Testis (tissue), 3 donors: ENCODE data around the gene CPT1C. TPM values are rescaled to one million over a fixed set of nuclear protein-coding genes. Genes with fewer than 3 reads are reported as not detected.
A peak's percentile ranks its signal among the peaks of the same experiment; 100 is the strongest.

Source experiments
- DNase-seq: peaks from one replicate; pipeline ENCODE4 v3.0.0-alpha.2; 2019
- H3K27ac ChIP-seq, 2 donors: fragments of 200-600 bp; sonication (generic); one replicate each; pipeline ENCODE4 v1.5.1; 2019
- H3K27me3 ChIP-seq: fragments of 200-600 bp; sonication (generic); one replicate; pipeline ENCODE4 v1.5.1; 2019
- H3K36me3 ChIP-seq: fragments of 200-600 bp; sonication (generic); one replicate; pipeline ENCODE4 v1.5.1; 2017; ENCODE audit warnings: low read depth; ENCODE audit errors: missing control alignments
- H3K4me1 ChIP-seq: fragments of 200-600 bp; sonication (generic); one replicate; pipeline ENCODE4 v1.5.1; 2019
- H3K4me3 ChIP-seq, 2 donors: fragments of 200-600 bp; sonication (generic); one replicate each; pipeline ENCODE4 v1.5.1; 2017 to 2019
- H3K9me3 ChIP-seq: fragments of 200-600 bp; sonication (generic); one replicate; pipeline ENCODE4 v1.5.1; 2017
- POLR2A ChIP-seq: fragments of 450-650 bp; IDR thresholded peaks from one replicate; pipeline ENCODE4 v1.6.1; 2017; ENCODE audit warnings: antibody characterized with exemption, mild to moderate bottlenecking, moderate library complexity
- WGBS, 2 donors: methylation state at CpG; one replicate each; pipeline ENCODE4 v1.1.5; 2018; 5-methylcytosine and 5-hydroxymethylcytosine counted together
- intact Hi-C: fragments of 100-400 bp; cut with DNase I; formaldehyde crosslinking; loops from one replicate; pipeline ENCODE4 v1.15.1; 2023; ENCODE audit warnings: low total_unique reads
- polyA plus RNA-seq: library from polyadenylated mRNA; stranded (reverse); fragments of 350-450 nt; fragmentation: Illumina TruSeq; extraction: RNeasy Lipid Tissue Mini Kit (QIAGEN cat#74804); gene quantifications from one replicate; pipeline ENCODE4 v1.2.3, GENCODE V29; 2014; ENCODE audit warnings: low read depth, low replicate concordance; ENCODE audit not compliant: insufficient read depth
- total RNA-seq, 2 donors: library from RNA; depleted of rRNA; stranded (reverse); fragments of >200 nt; gene quantifications; one replicate each; pipeline ENCODE4 v1.2.3, GENCODE V29; 2016
- TF ChIP-seq, protein P1 (sequence below), 3 experiments: fragments of 450-650 bp in 2 of 3; fragments of 200-600 bp in 1 of 3; sonication (generic) in 1 of 3; IDR thresholded peaks; one replicate each; pipeline ENCODE4 v1.5.1; 2016 to 2019; ENCODE audit warnings: antibody characterized with exemption in 3 of 3, mild to moderate bottlenecking in 2 of 3, moderate library complexity in 1 of 3

Gene CPT1C
- total and polyA plus RNA-seq, 3 donors from 2014 or later, result 8.8 to 17.1 (median 9.8) TPM

- H3K9me3 ChIP-seq, result no peaks in the 10 kb centered on the region
- H3K36me3 ChIP-seq, result no peaks in the 10 kb centered on the region
- H3K4me1 ChIP-seq, result peaks cover 4% of the 10 kb centered on the region
- TF ChIP-seq, protein P1, sequence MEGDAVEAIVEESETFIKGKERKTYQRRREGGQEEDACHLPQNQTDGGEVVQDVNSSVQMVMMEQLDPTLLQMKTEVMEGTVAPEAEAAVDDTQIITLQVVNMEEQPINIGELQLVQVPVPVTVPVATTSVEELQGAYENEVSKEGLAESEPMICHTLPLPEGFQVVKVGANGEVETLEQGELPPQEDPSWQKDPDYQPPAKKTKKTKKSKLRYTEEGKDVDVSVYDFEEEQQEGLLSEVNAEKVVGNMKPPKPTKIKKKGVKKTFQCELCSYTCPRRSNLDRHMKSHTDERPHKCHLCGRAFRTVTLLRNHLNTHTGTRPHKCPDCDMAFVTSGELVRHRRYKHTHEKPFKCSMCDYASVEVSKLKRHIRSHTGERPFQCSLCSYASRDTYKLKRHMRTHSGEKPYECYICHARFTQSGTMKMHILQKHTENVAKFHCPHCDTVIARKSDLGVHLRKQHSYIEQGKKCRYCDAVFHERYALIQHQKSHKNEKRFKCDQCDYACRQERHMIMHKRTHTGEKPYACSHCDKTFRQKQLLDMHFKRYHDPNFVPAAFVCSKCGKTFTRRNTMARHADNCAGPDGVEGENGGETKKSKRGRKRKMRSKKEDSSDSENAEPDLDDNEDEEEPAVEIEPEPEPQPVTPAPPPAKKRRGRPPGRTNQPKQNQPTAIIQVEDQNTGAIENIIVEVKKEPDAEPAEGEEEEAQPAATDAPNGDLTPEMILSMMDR (IDR thresholded peaks at IDR 0.05), result no peak
- no peak for TF ChIP-seq POLR2A
- intact Hi-C loops, result no loop called here
- DNase-seq, result no peak
- WGBS, 2 donors, result 85 to 90% methylated on average over 2 to 15 of the region's 15 CpGs
- H3K4me3 ChIP-seq, result no peak overlapping the region
- H3K27ac ChIP-seq, result no peak overlapping the region
- no peaks in the 10 kb centered on the region for H3K27me3 ChIP-seq
Measured at GRCh38 chr19:49660338-49660961, 30.5 kb upstream of the CPT1C start.

- no peak for DNase-seq
- 92% methylated on average over 12 of the region's 16 CpGs; no CpG with 5 or more reads in 1 of the 2 donors for WGBS, 2 donors
- Histone ChIP-seq H3K4me3 (no peak overlapping the region), H3K36me3 (no peaks in the 10 kb centered on the region), H3K4me1 (peaks cover 10% of the 10 kb centered on the region), H3K9me3 (no peaks in the 10 kb centered on the region), H3K27me3 (no peaks in the 10 kb centered on the region), H3K27ac (no peak overlapping the region)
- intact Hi-C loops, result no loop called here
- TF ChIP-seq, protein P1 (IDR thresholded peaks at IDR 0.05), result no peak
- no peak for TF ChIP-seq POLR2A
Measured at GRCh38 chr19:49662011-49662410, 28.9 kb upstream of the CPT1C start.

DNA sequence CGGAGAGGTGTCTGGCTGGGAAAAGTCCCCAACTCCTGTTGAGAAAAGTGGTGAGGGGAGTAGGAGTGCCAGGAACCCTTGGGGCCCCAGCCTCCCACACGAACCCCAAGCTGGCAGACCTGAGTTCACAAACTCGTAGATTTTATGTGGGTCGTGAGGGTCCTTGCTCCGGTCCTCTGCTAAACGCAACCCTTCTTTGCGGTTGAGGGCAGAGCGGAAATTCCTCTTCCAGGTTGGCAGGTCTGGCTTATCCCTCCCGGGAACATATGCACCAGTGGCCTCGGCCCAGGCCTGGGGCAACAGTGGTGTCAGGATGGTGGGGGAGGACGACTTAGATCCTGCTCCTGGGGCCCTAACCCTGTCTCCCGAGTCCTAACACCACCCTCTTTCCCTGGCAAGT lies 27.7 kb upstream of the CPT1C start:
- H3K9me3 ChIP-seq, result no peaks in the 10 kb centered on the region
- peaks cover 10% of the 10 kb centered on the region for H3K4me1 ChIP-seq
- DNase-seq, result no peak
- H3K36me3 ChIP-seq, result no peaks in the 10 kb centered on the region
- TF ChIP-seq, protein P1 (IDR thresholded peaks at IDR 0.05), result no peak
- H3K27ac ChIP-seq, result no peak overlapping the region
- H3K4me3 ChIP-seq, result no peak overlapping the region
- intact Hi-C loops, result no loop called here
- H3K27me3 ChIP-seq, result no peaks in the 10 kb centered on the region
- WGBS, 2 donors, result 78 to 90% methylated on average over 6 to 12 of the region's 12 CpGs

- intact Hi-C loops, result no loop called here
- H3K27me3 ChIP-seq, result no peaks in the 10 kb centered on the region
- peak overlapping the region; percentile 83 to 85 for H3K27ac ChIP-seq
- H3K4me1 ChIP-seq, result peaks cover 10% of the 10 kb centered on the region
- 1% methylated on average over 48 to 49 of the region's 53 CpGs for WGBS, 2 donors
- DNase-seq, result peak; percentile 93
- no peaks in the 10 kb centered on the region for H3K9me3 ChIP-seq
- peak overlapping the region; percentile 61 to 78 for H3K4me3 ChIP-seq
- TF ChIP-seq POLR2A, result no peak
- TF ChIP-seq, protein P1 (IDR thresholded peaks at IDR 0.05), result peak; percentile 18 to 42 (median 25)
- no peaks in the 10 kb centered on the region for H3K36me3 ChIP-seq
Measured at GRCh38 chr19:49664171-49665035, 26.5 kb upstream of the CPT1C start.
